Lung (tissue), 12 donors: ENCODE results near the gene BMPER. TPM values are rescaled to one million over a fixed set of nuclear protein-coding genes. Genes with fewer than 3 reads are reported as not detected.

Experiments used
- ATAC-seq: fragments of 200-7000 bp; cut with Tn5 transposase; one replicate; pipeline ENCODE4 v1.9.1; 2020; ENCODE audit warnings: moderate number of reproducible peaks; ENCODE audit not compliant: insufficient read depth, low FRiP score
- DNase-seq, 3 donors: peaks; one replicate each; pipeline ENCODE4 v3.0.0-alpha.2; 2013 to 2017
- H3K27ac ChIP-seq, 2 donors: one replicate each; pipeline ENCODE4 v1.5.1; 2013; ENCODE audit warnings: mild to moderate bottlenecking in 2 of 2, moderate library complexity in 2 of 2, control low read depth in 1 of 2, inconsistent platforms in 1 of 2, low read depth in 1 of 2, low read length in 1 of 2
- H3K27me3 ChIP-seq, 3 donors: one replicate each; pipeline ENCODE4 v1.5.1; 2013; ENCODE audit warnings: low read length in 2 of 3; ENCODE audit not compliant: control insufficient read depth in 3 of 3, insufficient read depth in 3 of 3
- H3K36me3 ChIP-seq, 4 donors: one replicate each; pipeline ENCODE4 v1.5.1; 2013; ENCODE audit warnings: low read length in 4 of 4, mild to moderate bottlenecking in 1 of 4, moderate library complexity in 1 of 4; ENCODE audit not compliant: control insufficient read depth in 4 of 4, insufficient read depth in 4 of 4
- H3K4me1 ChIP-seq, 5 donors: one replicate each; pipeline ENCODE4 v1.5.1; 2013; ENCODE audit warnings: low read length in 5 of 5, mild to moderate bottlenecking in 2 of 5, moderate library complexity in 1 of 5; ENCODE audit not compliant: control insufficient read depth in 5 of 5, insufficient read depth in 5 of 5
- H3K4me3 ChIP-seq: one replicate; pipeline ENCODE4 v1.5.1; 2013; ENCODE audit warnings: mild to moderate bottlenecking, control low read depth, moderate library complexity
- H3K9ac ChIP-seq, 2 donors: one replicate each; pipeline ENCODE4 v1.5.1; 2013; ENCODE audit warnings: low read length in 2 of 2, control low read depth in 1 of 2; ENCODE audit not compliant: insufficient read depth in 1 of 2
- H3K9me3 ChIP-seq, 4 donors: one replicate each; pipeline ENCODE4 v1.5.1; 2013; ENCODE audit warnings: low read length in 3 of 4, mild to moderate bottlenecking in 1 of 4, moderate library complexity in 1 of 4; ENCODE audit not compliant: control insufficient read depth in 4 of 4, insufficient read depth in 3 of 4
- CTCF ChIP-seq: IDR thresholded peaks from 2 replicates; pipeline ENCODE4 v1.5.1; 2012; ENCODE audit warnings: mild to moderate bottlenecking; ENCODE audit errors: control extremely low read depth, extremely low read depth
- WGBS, 2 donors: extraction: QIAGEN DNeasy Blood & Tissue Kit; methylation state at CpG; one replicate each; pipeline ENCODE4 v1.1.7; 2013; 5-methylcytosine and 5-hydroxymethylcytosine counted together
- polyA plus RNA-seq, 2 donors: library from polyadenylated mRNA; stranded (reverse); fragments of 200-250 nt; gene quantifications; one replicate each; pipeline ENCODE4 v1.2.1, GENCODE V29; 2013
- total RNA-seq, 2 donors: library from RNA; depleted of rRNA in 1 of 2; stranded (reverse); fragments of >200 nt in 1 of 2; gene quantifications; one replicate each; pipeline ENCODE4 v1.2.1, GENCODE V29; 2014 to 2021
- donor health status: control.
- donor health status: control.
- donor health status: Bipolar disorder and iron deficiency.
- donor health status: healthy.
- donor health status: DM: yes; HTN: yes; CAD: no.

BMPER gene
- total and polyA plus RNA-seq, 4 donors = 3.7 to 51.0 (median 9.0) TPM

- H3K9ac ChIP-seq = no peak overlapping the region
- no peaks in the 10 kb centered on the region for H3K27me3 ChIP-seq
- WGBS, 2 donors = 87 to 88% methylated on average over 8 of the region's 8 CpGs
- TF ChIP-seq CTCF = no peak
- H3K4me3 ChIP-seq = no peak overlapping the region
- DNase-seq (no peak), ATAC-seq (no peak)
- no peaks in the 10 kb centered on the region for H3K9me3 ChIP-seq
- no peaks in the 10 kb centered on the region for H3K4me1 ChIP-seq
- no peak overlapping the region for H3K27ac ChIP-seq
- no peaks in the 10 kb centered on the region for H3K36me3 ChIP-seq
These were observed 37.2 kb upstream of the BMPER start for GRCh38 chr7:33868166-33868565.

GRCh38 chr7:33869176-33869575, 36.2 kb upstream of the BMPER start:
- Histone ChIP-seq H3K36me3 (no peaks in the 10 kb centered on the region), H3K27ac (no peak overlapping the region), H3K4me1 (no peaks in the 10 kb centered on the region), H3K9me3 (no peaks in the 10 kb centered on the region), H3K27me3 (no peaks in the 10 kb centered on the region), H3K4me3 (no peak overlapping the region), H3K9ac (no peak overlapping the region)
- no peak for ATAC-seq
- TF ChIP-seq CTCF = no peak
- 93 to 95% methylated on average over 5 of the region's 5 CpGs for WGBS, 2 donors
- DNase-seq = no peak

- 89 to 93% methylated on average over 3 of the region's 3 CpGs for WGBS, 2 donors
These were observed 35.2 kb upstream of the BMPER start for GRCh38 chr7:33870120-33870519.

More at GRCh38 chr7:33870120-33870519, 35.2 kb upstream of the BMPER start:
- Histone ChIP-seq H3K9ac (no peak overlapping the region), H3K27me3 (no peaks in the 10 kb centered on the region), H3K27ac (no peak overlapping the region), H3K4me1 (no peaks in the 10 kb centered on the region), H3K4me3 (no peak overlapping the region), H3K36me3 (no peaks in the 10 kb centered on the region), H3K9me3 (no peaks in the 10 kb centered on the region)
- ATAC-seq = no peak
- no peak for DNase-seq
- TF ChIP-seq CTCF = no peak
